DND-41 (cell line): ENCODE results near the gene MARCHF2.

Source experiments
- CTCF ChIP-seq: IDR thresholded peaks from 2 replicates; pipeline ENCODE4 v1.5.1; 2012; ENCODE audit warnings: borderline replicate concordance, low read length, moderate library complexity, mild to moderate bottlenecking; ENCODE audit not compliant: poor library complexity, severe bottlenecking; ENCODE audit errors: extremely low read depth
- EZH2 ChIP-seq: IDR thresholded peaks from 3 replicates; pipeline ENCODE4 v1.6.1; 2012; ENCODE audit warnings: borderline replicate concordance, low read depth, mild to moderate bottlenecking, moderate library complexity, low read length, inconsistent platforms; ENCODE audit not compliant: severe bottlenecking

DNA sequence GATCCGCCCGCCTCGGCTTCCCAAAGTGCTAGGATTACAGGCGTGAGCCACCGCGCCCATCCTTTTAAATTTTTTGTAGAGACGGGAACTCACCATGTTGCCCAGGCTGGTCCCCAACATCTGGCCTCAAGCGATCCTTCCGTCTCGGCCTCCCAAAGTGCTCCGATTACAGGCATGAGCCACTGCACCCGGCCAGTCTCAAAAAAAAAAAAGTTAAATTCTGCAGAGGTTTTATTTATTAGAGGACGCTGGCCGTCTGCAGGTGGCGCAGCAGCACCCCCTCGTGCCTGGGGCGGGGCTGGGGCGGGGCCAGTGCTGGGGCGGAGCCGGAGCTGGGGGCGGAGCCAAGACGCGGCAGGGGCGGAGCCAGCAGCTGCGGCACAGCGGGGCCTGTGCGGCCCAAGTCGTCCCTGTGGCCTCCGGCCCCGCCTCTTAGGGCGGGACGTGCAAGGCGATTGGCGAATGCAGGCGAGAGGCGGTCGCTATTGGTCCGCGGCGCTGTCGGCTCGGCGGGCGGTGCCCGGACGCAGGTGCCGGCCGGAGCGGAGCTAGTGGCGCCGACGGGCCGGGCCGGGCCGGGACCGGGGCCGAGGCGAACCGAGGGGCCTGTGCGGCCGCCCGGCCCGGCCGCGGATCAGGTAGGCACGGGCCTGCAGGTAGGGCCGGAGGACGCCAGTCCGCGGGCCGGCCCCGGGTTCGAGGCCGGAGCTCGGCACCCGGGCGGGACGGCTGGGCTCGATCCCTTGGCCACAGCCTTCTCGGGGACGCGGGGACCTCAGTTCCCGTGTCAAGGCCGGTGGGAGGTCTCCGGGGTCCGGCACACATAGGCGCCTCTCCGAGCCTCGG, at the start of gene MARCHF2:
- TF ChIP-seq CTCF (peak; percentile 66), EZH2 (no peak)
